Glutamatergic neuron (in vitro differentiated cells): Measurements from ENCODE around the gene TNN. TPM values are rescaled to one million over a fixed set of nuclear protein-coding genes. Genes with fewer than 3 reads are reported as not detected.

ENCODE experiments used
- DNase-seq: peaks from one replicate; pipeline ENCODE4 v3.0.0; 2022
- H3K27ac Mint-ChIP-seq: one replicate; pipeline ENCODE4 v1.8.0; 2020; ENCODE audit warnings: mild to moderate bottlenecking, mixed read lengths, inconsistent platforms; ENCODE audit not compliant: unreplicated experiment
- H3K27me3 Mint-ChIP-seq: one replicate; pipeline ENCODE4 v1.8.0; 2020; ENCODE audit warnings: mild to moderate bottlenecking, moderate library complexity, mixed read lengths, inconsistent platforms; ENCODE audit not compliant: unreplicated experiment
- H3K36me3 Mint-ChIP-seq: one replicate; pipeline ENCODE4 v1.8.0; 2020; ENCODE audit warnings: mild to moderate bottlenecking, mixed read lengths, inconsistent platforms; ENCODE audit not compliant: unreplicated experiment
- H3K4me1 Mint-ChIP-seq: one replicate; pipeline ENCODE4 v1.8.0; 2020; ENCODE audit warnings: mild to moderate bottlenecking, low read depth, mixed read lengths, inconsistent platforms; ENCODE audit not compliant: unreplicated experiment
- H3K4me3 Mint-ChIP-seq: one replicate; pipeline ENCODE4 v1.8.0; 2020; ENCODE audit warnings: mild to moderate bottlenecking, mixed read lengths, inconsistent platforms; ENCODE audit not compliant: unreplicated experiment
- H3K9me3 Mint-ChIP-seq: one replicate; pipeline ENCODE4 v1.8.0; 2020; ENCODE audit warnings: mild to moderate bottlenecking, moderate library complexity, mixed read lengths, inconsistent platforms; ENCODE audit not compliant: unreplicated experiment
- total RNA-seq: library from RNA; stranded (reverse); fragmentation: NEBNext Ultra II Directional; extraction: Animal tissue kit (Norgen Biotek cat#: 25700); gene quantifications from one replicate; pipeline ENCODE4 v1.2.1, GENCODE V29; 2021; ENCODE audit not compliant: unreplicated experiment
- TF ChIP-seq, protein P1 (sequence below): fragments of 200-600 bp; sonication (generic); IDR thresholded peaks from one replicate; pipeline ENCODE4 v1.5.0; 2021; ENCODE audit not compliant: partially characterized antibody, unreplicated experiment

The TNN gene
- total RNA-seq, 1 donor from 2014 or later = not detected

DNA sequence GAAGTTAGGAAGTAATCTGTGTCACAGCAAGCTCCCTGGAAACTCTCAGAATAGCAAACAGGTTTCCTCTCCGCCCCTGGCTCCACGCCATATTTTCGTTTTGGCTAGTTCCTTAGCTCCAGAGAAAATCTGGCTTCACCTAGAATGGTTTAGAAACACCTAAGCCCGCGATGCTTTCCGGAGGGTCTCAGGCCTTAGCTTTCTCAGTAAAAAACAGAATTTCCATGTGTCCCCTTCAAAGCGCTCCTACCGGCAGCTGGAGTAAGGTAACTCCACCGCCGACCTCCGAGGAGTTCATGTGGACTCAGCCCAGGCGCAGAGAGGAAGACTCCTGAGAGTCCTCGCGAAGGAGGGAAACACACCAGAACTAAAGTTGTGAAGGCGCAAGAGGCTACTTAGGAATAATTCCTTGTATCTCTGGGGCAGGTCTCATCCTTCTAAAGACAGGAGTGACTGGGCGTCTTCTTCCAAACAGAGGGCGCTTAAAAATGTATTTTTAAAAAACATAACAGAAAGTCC lies 124.5 kb downstream of the TNN start:
- Mint-ChIP-seq H3K27ac (no peak overlapping the region), H3K4me3 (peak overlapping the region; percentile 85), H3K27me3 (peaks cover 6% of the 10 kb centered on the region), H3K9me3 (no peaks in the 10 kb centered on the region), H3K4me1 (peaks cover 3% of the 10 kb centered on the region), H3K36me3 (no peaks in the 10 kb centered on the region)
- TF ChIP-seq, protein P1, sequence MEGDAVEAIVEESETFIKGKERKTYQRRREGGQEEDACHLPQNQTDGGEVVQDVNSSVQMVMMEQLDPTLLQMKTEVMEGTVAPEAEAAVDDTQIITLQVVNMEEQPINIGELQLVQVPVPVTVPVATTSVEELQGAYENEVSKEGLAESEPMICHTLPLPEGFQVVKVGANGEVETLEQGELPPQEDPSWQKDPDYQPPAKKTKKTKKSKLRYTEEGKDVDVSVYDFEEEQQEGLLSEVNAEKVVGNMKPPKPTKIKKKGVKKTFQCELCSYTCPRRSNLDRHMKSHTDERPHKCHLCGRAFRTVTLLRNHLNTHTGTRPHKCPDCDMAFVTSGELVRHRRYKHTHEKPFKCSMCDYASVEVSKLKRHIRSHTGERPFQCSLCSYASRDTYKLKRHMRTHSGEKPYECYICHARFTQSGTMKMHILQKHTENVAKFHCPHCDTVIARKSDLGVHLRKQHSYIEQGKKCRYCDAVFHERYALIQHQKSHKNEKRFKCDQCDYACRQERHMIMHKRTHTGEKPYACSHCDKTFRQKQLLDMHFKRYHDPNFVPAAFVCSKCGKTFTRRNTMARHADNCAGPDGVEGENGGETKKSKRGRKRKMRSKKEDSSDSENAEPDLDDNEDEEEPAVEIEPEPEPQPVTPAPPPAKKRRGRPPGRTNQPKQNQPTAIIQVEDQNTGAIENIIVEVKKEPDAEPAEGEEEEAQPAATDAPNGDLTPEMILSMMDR = no peak
- DNase-seq = no peak

DNA sequence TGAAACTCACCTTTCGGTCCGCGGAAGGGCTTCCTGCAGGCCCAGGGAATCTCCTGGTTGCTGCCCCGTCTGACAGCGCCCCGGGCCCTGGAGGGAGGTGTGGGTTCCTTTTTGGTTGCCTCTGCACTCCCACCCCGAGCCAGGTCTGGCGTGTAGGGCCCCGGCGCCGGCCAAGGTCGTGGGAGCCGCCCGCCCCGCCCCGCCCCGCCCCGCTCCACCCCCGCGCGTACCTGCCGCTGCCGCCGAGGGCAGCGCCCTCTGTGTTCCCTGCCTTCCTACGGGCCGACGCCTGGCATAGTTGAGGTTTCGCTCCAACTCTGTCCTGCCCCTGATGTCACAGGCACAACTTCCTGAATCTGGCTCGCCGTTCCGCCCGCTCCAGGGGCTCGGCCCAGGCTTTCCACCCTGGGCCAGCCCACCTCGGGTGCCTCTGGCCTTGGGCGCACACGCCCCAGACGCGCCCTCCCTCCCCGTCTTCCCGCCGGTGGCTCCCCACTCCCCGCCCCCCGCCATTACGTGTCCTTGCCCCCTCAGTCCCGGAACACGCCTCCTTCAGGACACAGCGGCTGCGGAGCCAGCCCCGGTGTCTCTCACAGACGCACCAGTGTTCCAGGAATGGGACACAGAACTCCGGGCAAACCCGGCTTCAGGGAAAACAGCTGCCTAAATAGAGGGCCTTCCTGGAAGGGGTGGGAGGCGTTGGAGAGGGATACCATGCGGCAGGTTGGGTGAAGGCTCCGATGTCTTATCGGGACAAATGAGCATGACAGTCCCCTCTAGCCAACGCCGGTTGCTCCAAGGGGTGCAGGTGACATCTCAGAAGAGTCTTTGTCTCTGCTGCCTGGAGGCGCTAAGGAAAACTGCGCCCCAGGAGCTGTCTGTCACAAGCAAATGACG lies 125.2 kb downstream of the TNN start, which contains the start of gene KIAA0040:
Gene KIAA0040, minus strand, starts transcription at position 147 of the 897 bp plus-strand sequence. CDS start 31,763 bp downstream, outside the sequence.
- Mint-ChIP-seq H3K36me3 (no peaks in the 10 kb centered on the region), H3K4me1 (peaks cover 3% of the 10 kb centered on the region), H3K4me3 (peak within 1 kb of the TSS; percentile 85), H3K9me3 (no peaks in the 10 kb centered on the region), H3K27ac (no peak within 1 kb of the TSS), H3K27me3 (peaks cover 6% of the 10 kb centered on the region)
- DNase-seq = peak; percentile 33
- TF ChIP-seq, protein P1 = no peak

DNA sequence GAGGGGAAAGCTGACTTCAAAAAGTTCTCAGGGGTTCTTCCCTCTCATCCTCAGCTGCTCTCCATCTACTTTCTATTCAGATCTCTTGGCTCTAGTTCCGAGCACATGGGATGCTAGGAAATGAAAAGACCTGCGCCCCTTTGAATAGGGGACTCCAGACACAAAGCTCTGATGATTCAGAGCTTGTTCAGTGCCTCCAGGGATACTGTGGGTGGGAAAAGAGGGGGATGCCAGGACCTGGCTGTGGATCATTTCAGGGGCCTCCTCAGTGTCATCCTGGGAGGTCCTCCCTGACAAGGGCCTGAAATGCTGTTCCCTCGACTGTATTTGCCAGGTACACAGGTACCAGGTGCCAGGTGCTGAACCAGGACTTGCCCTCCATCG lies 125.9 kb downstream of the TNN start:
- no peaks in the 10 kb centered on the region for H3K9me3 Mint-ChIP-seq
- H3K4me1 Mint-ChIP-seq = peaks cover 3% of the 10 kb centered on the region
- DNase-seq = no peak
- peaks cover 6% of the 10 kb centered on the region for H3K27me3 Mint-ChIP-seq
- H3K4me3 Mint-ChIP-seq = peak overlapping the region; percentile 85
- no peaks in the 10 kb centered on the region for H3K36me3 Mint-ChIP-seq
- TF ChIP-seq, protein P1 = no peak
- no peak overlapping the region for H3K27ac Mint-ChIP-seq

DNA sequence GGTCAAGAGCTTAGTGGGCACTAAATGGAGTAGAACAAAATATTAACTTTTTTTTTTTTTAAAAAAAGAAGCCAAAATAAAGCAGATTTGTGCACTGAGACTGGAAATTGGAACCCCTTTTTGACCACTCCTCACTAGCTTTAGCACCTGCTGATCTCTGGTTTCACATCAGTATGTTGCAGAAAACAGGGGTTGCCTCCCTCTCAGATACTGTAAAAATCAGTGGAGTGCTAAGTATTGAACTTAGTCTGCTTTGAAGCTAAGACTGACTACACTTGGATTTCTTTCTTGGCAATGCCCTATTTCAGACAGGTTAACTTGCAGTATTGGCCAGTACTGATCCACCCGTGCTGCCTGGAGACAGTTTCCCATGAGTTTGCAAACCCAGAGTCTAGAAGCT lies 127.6 kb downstream of the TNN start:
- Mint-ChIP-seq H3K27me3 (peaks cover 6% of the 10 kb centered on the region), H3K27ac (no peak overlapping the region), H3K9me3 (no peaks in the 10 kb centered on the region), H3K4me3 (no peak overlapping the region), H3K4me1 (peaks cover 3% of the 10 kb centered on the region), H3K36me3 (no peaks in the 10 kb centered on the region)
- DNase-seq = no peak
- TF ChIP-seq, protein P1 = no peak

DNA sequence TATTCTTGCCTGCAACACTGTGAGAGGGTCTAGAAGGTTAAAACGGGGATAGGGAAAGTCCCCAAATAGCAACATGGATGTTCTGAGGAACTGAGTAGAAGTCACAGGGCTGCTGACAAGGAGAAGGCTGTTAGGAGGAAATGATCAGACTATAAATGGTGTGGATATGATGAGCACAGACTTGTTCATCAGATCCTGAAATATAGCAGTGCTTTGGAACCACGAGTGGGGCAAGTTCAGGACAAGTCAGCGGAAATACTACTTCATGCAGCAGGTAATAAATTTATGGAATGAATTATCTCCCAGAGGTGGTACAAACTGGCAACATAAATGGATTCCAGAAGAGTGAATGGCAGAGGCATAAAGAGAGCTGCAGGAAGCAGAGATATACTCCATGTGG lies 128.2 kb downstream of the TNN start:
- H3K4me3 Mint-ChIP-seq = no peak overlapping the region
- H3K36me3 Mint-ChIP-seq = no peaks in the 10 kb centered on the region
- no peak overlapping the region for H3K27ac Mint-ChIP-seq
- TF ChIP-seq, protein P1 = no peak
- DNase-seq = no peak
- H3K4me1 Mint-ChIP-seq = peaks cover 3% of the 10 kb centered on the region
- H3K27me3 Mint-ChIP-seq = peaks cover 6% of the 10 kb centered on the region
- H3K9me3 Mint-ChIP-seq = no peaks in the 10 kb centered on the region
